Transverse colon (tissue), 4 donors: ENCODE results near the gene SEC16A.

ENCODE experiments used
- CTCF ChIP-seq, 5 experiments: fragments of 200-600 bp in 3 of 5; fragments of 450-650 bp in 2 of 5; sonication (generic) in 3 of 5; IDR thresholded peaks; 1 replicate in 2 of 5; 2 replicates in 3 of 5; pipeline ENCODE4 v1.5.1; 2016 to 2017; ENCODE audit warnings: antibody characterized with exemption in 5 of 5, inconsistent platforms in 3 of 5, mild to moderate bottlenecking in 2 of 5, moderate library complexity in 1 of 5
- EP300 ChIP-seq: sonication (generic); formaldehyde crosslinking; IDR thresholded peaks from one replicate; pipeline ENCODE4 v1.6.1; 2017; ENCODE audit warnings: antibody characterized with exemption, low read depth
- POLR2A ChIP-seq: fragments of 450-650 bp; IDR thresholded peaks from one replicate; pipeline ENCODE4 v1.6.1; 2016; ENCODE audit warnings: antibody characterized with exemption, mild to moderate bottlenecking, moderate library complexity
- POLR2AphosphoS5 ChIP-seq, 3 donors: sonication (generic); formaldehyde crosslinking; IDR thresholded peaks; one replicate each; pipeline ENCODE4 v1.6.1; 2016; ENCODE audit warnings: antibody characterized with exemption in 3 of 3

DNA sequence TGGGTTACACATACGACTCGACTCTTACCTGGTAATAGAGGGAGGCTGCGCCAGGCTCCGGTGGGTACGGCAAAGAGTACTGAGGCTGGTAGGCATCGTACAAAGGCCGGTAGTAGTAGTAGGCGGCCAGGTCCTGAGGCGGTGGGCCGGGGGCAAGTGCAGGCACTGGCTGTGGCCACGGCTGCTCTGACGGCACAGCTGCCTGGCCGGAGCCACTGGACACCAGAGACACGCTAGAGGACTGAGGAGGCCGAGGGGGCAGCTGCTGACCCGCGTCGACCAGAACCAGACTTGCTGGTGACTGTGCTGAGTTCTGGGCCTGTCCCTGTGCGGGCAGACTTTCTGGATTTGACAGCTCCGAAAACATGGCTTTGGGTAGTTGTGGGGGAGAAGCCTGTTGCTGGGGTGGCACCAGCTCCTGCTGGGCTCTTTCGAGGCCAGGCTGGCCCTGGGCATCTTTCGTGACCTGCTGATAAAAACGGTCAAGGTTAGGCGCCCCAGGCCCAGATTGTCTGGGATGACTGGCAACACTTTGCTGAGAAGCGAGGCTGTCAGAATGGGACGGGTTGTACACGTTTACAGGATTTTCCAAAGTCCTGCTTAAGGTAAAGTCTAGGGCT lies 8.7 kb downstream of the SEC16A start:
- TF ChIP-seq CTCF (IDR thresholded peaks at IDR 0.05) = no peak
- TF ChIP-seq EP300 = no peak
- TF ChIP-seq POLR2AphosphoS5 (IDR thresholded peaks at IDR 0.05) = no peak
- no peak for TF ChIP-seq POLR2A
